GM19328 (cell line): ENCODE results near the gene AKAP11.

Experiments
- ATAC-seq: cut with Tn5 transposase; IDR thresholded peaks from one replicate; pipeline ENCODE4 v1.9.1; 2021; ENCODE audit warnings: mild to moderate bottlenecking, moderate library complexity; ENCODE audit not compliant: unreplicated experiment

AKAP11 gene

GRCh38 chr13:42333613-42334328 lies 61.8 kb downstream of the AKAP11 start:
- ATAC-seq = peak; percentile 78

DNA sequence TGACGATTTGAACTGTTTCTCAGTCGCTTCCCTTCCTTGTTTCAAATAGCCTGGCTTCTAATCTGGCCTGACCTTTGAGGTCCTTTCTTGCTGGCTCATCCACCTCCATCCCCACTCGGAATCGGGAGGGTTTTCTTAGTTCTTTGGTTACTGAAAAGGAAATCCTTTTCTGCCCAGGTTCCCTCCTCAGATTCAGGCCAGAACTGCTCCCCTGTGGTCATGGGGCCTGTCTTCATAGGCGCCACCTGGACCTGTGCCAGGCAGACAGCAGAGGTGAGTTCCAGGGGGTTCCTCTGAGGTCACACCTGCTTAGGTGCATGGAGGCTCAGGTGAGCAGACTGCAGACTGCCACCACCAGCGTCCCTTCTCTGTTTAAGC lies 62.4 kb downstream of the AKAP11 start:
- ATAC-seq = peak; percentile 34

GRCh38 chr13:42337808-42338600 lies 66.1 kb downstream of the AKAP11 start:
- ATAC-seq = no peak

DNA sequence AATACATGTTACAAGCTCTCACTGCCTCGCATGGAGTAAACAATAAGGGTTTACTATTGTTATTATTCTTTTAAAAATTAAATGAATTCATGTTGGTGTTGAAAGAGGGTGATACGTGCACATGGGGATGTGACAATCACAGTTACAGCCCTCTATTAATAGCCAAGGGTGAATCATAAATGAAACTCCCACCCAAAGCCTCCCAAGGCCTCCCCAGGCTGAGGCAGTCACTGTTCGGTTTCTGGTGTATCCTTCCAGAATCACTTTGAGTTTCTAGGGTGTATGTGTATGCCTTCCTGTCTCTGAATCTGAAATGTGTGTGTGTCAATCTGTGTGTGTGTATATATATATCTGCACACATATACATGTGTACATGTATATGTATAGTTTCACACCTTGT lies 73.4 kb downstream of the AKAP11 start:
- no peak for ATAC-seq

GRCh38 chr13:42348576-42348975 lies 76.6 kb downstream of the AKAP11 start:
- ATAC-seq = no peak

DNA sequence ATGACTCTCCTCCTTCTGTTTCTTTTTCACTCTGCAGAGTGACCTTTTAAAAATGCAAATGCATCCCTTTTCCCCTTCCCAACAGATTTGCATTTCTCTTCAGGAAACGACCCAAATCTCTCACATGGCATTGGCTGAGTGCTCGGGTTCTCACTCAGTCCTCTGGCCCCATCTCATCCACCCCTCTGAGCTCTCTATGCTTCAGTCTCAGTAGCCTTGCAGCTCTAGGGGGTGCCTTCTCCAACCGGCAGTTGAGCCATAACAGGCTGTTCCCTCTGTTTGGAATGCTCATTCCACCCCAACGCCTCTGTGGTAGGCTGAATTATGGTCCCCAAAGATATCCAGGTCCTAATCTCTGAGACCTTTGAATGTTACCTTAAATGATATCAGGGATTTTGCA lies 78.2 kb downstream of the AKAP11 start:
- no peak for ATAC-seq

GRCh38 chr13:42354241-42355091 lies 82.5 kb downstream of the AKAP11 start:
- ATAC-seq = peak; percentile 79

- ATAC-seq = no peak
Observed at GRCh38 chr13:42355092-42355485, 83.1 kb downstream of the AKAP11 start.

DNA sequence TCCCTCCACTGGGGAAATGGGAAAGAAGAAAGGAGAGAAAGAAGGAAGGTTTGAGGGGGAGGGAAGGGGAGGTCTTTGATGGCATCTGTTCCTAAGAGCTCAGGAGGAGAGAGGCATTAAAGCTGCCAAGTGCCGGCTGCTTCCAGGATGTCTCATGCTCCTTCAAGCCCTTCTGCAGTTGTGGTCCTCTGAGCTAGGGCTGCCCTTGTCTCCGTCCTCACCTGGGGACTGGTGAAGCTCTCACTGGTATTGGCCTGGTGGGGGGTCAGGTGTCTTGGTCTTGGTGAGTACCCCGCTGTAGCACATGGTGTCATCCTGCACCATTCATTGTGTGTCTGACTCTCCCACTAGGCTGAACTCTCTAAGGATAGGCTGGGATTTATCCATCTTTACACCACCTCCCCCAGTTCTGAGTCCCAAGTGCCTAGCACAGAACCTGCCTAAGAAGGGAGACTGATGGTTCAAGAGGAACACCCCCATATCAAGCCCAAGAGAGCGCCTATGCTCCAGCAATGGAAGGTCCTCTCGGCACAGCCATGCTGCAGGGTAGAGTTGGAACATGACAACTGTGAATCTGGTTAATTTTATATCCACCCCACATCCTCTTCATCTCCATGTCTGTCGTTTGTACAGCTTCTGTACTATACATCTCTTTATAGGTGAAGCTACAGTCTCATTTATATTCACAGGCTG lies 83.7 kb downstream of the AKAP11 start:
- ATAC-seq = no peak

DNA sequence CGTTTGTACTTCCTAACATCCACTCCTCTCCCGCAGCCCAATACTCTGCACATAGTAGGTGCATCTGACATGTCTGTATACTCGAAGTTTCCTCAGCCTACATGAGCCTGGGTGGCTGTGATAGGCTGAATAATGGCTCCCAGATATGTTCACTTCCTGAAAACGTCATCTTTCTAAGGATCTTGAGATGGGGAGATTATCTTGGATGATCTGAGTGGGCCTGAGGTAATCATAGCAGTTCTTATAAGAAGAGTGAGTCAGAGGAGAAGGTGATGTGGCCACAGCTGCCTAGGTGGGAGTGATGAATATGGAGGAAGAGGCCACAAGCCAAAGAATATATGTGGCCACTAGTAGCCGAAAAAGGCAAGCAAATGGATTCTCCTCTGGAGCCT lies 84.2 kb downstream of the AKAP11 start:
- no peak for ATAC-seq

- no peak for ATAC-seq
Observed at GRCh38 chr13:42360046-42360574, 88.2 kb downstream of the AKAP11 start.

DNA sequence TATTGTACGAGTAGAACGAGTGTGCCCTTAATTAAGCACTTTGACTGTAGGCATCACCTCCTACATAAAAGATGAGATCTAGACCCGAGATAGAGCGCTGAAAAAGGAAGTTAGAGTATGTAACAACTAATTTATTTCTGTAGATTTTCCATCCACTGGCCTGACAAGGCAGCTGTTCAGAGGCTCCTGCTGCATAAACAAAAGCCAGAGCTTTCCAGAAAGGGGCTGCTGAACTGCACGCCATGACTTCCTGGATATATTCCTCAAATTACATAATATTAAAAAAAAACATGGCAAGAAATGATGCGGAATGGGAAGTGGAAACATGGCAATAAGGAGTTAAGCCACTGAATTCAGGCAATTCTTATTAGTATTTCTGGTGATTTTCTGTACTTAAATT lies 89.7 kb downstream of the AKAP11 start:
- no peak for ATAC-seq

GRCh38 chr13:42363941-42364612 lies 92.1 kb downstream of the AKAP11 start:
- no peak for ATAC-seq

DNA sequence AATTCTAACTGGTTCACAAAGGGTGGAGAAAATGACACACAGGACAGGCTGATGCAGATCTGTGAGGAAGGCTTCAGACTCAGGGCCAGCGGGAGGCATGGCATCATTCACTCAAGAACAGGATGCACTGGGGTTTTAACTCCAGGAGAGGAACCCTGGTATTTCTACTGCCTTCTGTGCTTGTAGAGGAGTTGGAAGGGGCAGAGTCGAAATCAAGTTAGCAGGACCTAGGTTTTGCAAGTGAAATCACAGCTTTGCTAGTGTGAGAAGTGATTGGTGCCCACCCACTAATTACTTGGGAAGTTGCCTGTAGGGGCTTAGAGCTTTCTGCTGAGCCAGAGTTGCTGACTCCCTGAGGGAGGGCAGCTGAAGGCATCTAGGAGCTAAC lies 92.7 kb downstream of the AKAP11 start:
- no peak for ATAC-seq

GRCh38 chr13:42367831-42368230 lies 95.9 kb downstream of the AKAP11 start:
- no peak for ATAC-seq

DNA sequence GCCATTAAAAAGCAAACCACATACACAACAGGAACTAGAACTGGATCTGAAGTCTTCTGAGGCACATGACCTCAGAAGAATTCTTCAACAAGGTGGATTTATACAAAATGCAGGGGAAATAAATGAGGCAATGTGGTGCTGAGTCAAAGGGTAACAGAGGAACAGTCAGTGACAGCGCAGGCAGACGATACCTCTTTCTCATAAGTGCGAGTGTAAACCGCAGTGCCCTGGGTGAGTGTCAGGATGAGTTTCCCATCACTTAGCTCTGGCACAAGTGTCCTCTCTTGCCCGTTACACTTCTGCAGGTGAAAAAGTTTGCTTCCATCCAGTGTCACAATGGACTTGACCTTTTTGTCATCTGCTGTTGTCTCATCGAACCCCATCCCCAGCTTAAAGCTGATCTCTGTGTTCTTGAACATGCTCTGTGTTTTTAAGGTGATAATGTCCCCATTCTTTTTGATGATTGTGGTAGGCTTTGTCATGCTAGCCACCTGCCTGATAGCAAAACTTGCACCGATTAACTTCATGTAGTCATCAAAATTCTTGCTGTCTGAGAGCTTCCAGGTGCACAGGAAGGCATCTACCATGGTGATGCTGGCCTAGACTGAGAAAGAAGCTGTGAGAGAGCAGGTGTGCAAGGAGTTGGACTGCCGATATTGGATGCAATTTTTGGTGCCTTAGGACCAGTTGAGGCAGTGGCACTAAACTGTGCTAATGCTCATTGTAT lies 97.3 kb downstream of the AKAP11 start:
- ATAC-seq = no peak

- ATAC-seq = no peak
Observed at GRCh38 chr13:42370229-42370628, 98.3 kb downstream of the AKAP11 start.
